Transverse colon (tissue), 4 donors: Measurements from ENCODE around the gene TMEM175. TPM values are rescaled to one million over a fixed set of nuclear protein-coding genes. Genes with fewer than 3 reads are reported as not detected.
A peak's percentile ranks its signal among the peaks of the same experiment; 100 is the strongest.

ENCODE experiments used
- DNase-seq: peaks from one replicate; pipeline ENCODE4 v3.0.0-alpha.2; 2019
- H3K27ac ChIP-seq, 4 donors: fragments of 200-600 bp; sonication (generic); 2 replicates each; pipeline ENCODE4 v1.5.1; 2016 to 2018; ENCODE audit warnings: inconsistent platforms in 4 of 4
- H3K27me3 ChIP-seq: fragments of 200-600 bp; sonication (generic); 2 replicates; pipeline ENCODE4 v1.5.1; 2017; ENCODE audit warnings: inconsistent platforms
- H3K36me3 ChIP-seq, 4 donors: fragments of 200-600 bp; sonication (generic); 2 replicates each; pipeline ENCODE4 v1.5.1; 2017 to 2019; ENCODE audit warnings: inconsistent platforms in 4 of 4
- H3K4me1 ChIP-seq, 4 donors: fragments of 200-600 bp; sonication (generic); 2 replicates each; pipeline ENCODE4 v1.5.1; 2017 to 2020; ENCODE audit warnings: inconsistent platforms in 4 of 4
- H3K4me3 ChIP-seq, 4 donors: fragments of 200-600 bp; sonication (generic); 1 replicate in 1 of 4; 2 replicates in 3 of 4; pipeline versions ENCODE4 v1.5.1 to v1.6.1; 2017 to 2019; ENCODE audit warnings: inconsistent platforms in 4 of 4
- H3K9me3 ChIP-seq, 2 donors: fragments of 200-600 bp; sonication (generic); 2 replicates each; pipeline ENCODE4 v1.5.1; 2017 to 2019; ENCODE audit warnings: inconsistent platforms in 2 of 2
- CTCF ChIP-seq, 5 experiments: fragments of 200-600 bp in 3 of 5; fragments of 450-650 bp in 2 of 5; sonication (generic) in 3 of 5; IDR thresholded peaks; 1 replicate in 2 of 5; 2 replicates in 3 of 5; pipeline ENCODE4 v1.5.1; 2016 to 2017; ENCODE audit warnings: antibody characterized with exemption in 5 of 5, inconsistent platforms in 3 of 5, mild to moderate bottlenecking in 2 of 5, moderate library complexity in 1 of 5
- EP300 ChIP-seq: sonication (generic); formaldehyde crosslinking; IDR thresholded peaks from one replicate; pipeline ENCODE4 v1.6.1; 2017; ENCODE audit warnings: antibody characterized with exemption, low read depth
- POLR2A ChIP-seq: fragments of 450-650 bp; IDR thresholded peaks from one replicate; pipeline ENCODE4 v1.6.1; 2016; ENCODE audit warnings: antibody characterized with exemption, mild to moderate bottlenecking, moderate library complexity
- POLR2AphosphoS5 ChIP-seq, 3 donors: sonication (generic); formaldehyde crosslinking; IDR thresholded peaks; one replicate each; pipeline ENCODE4 v1.6.1; 2016; ENCODE audit warnings: antibody characterized with exemption in 3 of 3
- WGBS, 2 donors: methylation state at CpG; one replicate each; pipeline ENCODE4 v1.1.5; 2018; ENCODE audit warnings: low coverage in 1 of 2; 5-methylcytosine and 5-hydroxymethylcytosine counted together
- in situ Hi-C, 4 donors: fragments of 200-750 bp; cut with MboI; loops; one replicate each; pipeline versions ENCODE4 v1.15.0 to v1.15.1; 2017; ENCODE audit warnings: low sequenced_read_pairs in 3 of 4, low pct_ligation_motif_present in 1 of 4, low pct_unique_long_range_greater_than_20kb in 1 of 4
- intact Hi-C: fragments of 100-400 bp; cut with DNase I; formaldehyde crosslinking; loops from one replicate; pipeline ENCODE4 v1.15.1; 2023; ENCODE audit warnings: low total_unique reads
- total RNA-seq, 4 donors: library from RNA; depleted of rRNA; stranded (reverse); fragments of >200 nt; gene quantifications; one replicate each; pipeline ENCODE4 v1.1.0, GENCODE V29; 2016

Gene TMEM175
- total RNA-seq, 4 donors from 2014 or later = 44.0 to 116 (median 50.5) TPM

- intact Hi-C loops (no loop called here), in situ Hi-C loops (no loop called here)
- peak; percentile 34 for DNase-seq
- Histone ChIP-seq H3K9me3 (no peaks in the 10 kb centered on the region), H3K4me3 (no peak overlapping the region), H3K36me3 (peaks cover 0 to 24% (median 7%) of the 10 kb centered on the region in 4 donors), H3K27ac (peak overlapping the region; percentile 51 to 69 (median 62)), H3K27me3 (no peaks in the 10 kb centered on the region), H3K4me1 (peaks cover 0 to 30% (median 10%) of the 10 kb centered on the region in 4 donors)
- no peak for TF ChIP-seq EP300
- no peak for TF ChIP-seq CTCF (IDR thresholded peaks at IDR 0.05)
- peak in 1 of 3 donors; percentile 39 for TF ChIP-seq POLR2AphosphoS5 (IDR thresholded peaks at IDR 0.05)
- no peak for TF ChIP-seq POLR2A
- WGBS, 2 donors = 57% methylated on average over 19 of the region's 19 CpGs; no CpG with 5 or more reads in 1 of the 2 donors
Measured at GRCh38 chr4:912548-913279, 19.5 kb upstream of the TMEM175 start.

- TF ChIP-seq CTCF (IDR thresholded peaks at IDR 0.05) = no peak
- no peak for TF ChIP-seq POLR2A
- Histone ChIP-seq H3K36me3 (peaks cover 0 to 21% (median 7%) of the 10 kb centered on the region in 4 donors), H3K27me3 (no peaks in the 10 kb centered on the region), H3K4me3 (no peak overlapping the region), H3K9me3 (no peaks in the 10 kb centered on the region), H3K27ac (peak overlapping the region in 3 of 4 donors; percentile 11 to 61 (median 51)), H3K4me1 (peaks cover 0 to 30% (median 10%) of the 10 kb centered on the region in 4 donors)
- intact Hi-C loops = no loop called here
- DNase-seq = no peak
- 65 to 84% methylated on average over 2 to 4 of the region's 4 CpGs for WGBS, 2 donors
- in situ Hi-C loops = no loop called here
Measured at GRCh38 chr4:913280-913618, 19.0 kb upstream of the TMEM175 start.

GRCh38 chr4:914531-914930 lies 17.7 kb upstream of the TMEM175 start:
- H3K4me1 ChIP-seq = peaks cover 0 to 30% (median 10%) of the 10 kb centered on the region in 4 donors
- H3K4me3 ChIP-seq = no peak overlapping the region
- 90% methylated on average over 18 of the region's 21 CpGs; no CpG with 5 or more reads in 1 of the 2 donors for whole genome bisulfite sequencing, 2 donors
- no peaks in the 10 kb centered on the region for H3K27me3 ChIP-seq
- H3K27ac ChIP-seq = no peak overlapping the region
- intact Hi-C loops = no loop called here
- in situ Hi-C loops = no loop called here
- peaks cover 0 to 21% (median 7%) of the 10 kb centered on the region in 4 donors for H3K36me3 ChIP-seq
- TF ChIP-seq POLR2AphosphoS5 (IDR thresholded peaks at IDR 0.05) = no peak
- TF ChIP-seq CTCF (IDR thresholded peaks at IDR 0.05) = no peak
- no peak for TF ChIP-seq POLR2A
- no peak for TF ChIP-seq EP300
- H3K9me3 ChIP-seq = no peaks in the 10 kb centered on the region
- no peak for DNase-seq

- 54 to 62% methylated on average over 3 to 18 of the region's 20 CpGs for WGBS, 2 donors
- Histone ChIP-seq H3K27me3 (no peaks in the 10 kb centered on the region), H3K4me1 (peaks cover 0 to 30% (median 10%) of the 10 kb centered on the region in 4 donors), H3K36me3 (peaks cover 0 to 21% (median 7%) of the 10 kb centered on the region in 4 donors), H3K4me3 (peak overlapping the region in 1 of 4 donors; percentile 20), H3K27ac (no peak overlapping the region), H3K9me3 (no peaks in the 10 kb centered on the region)
- intact Hi-C loops (no loop called here), in situ Hi-C loops (no loop called here)
- DNase-seq = peak; percentile 7
- TF ChIP-seq POLR2A (no peak), EP300 (no peak), POLR2AphosphoS5 (IDR thresholded peaks at IDR 0.05) (no peak), CTCF (IDR thresholded peaks at IDR 0.05) (no peak)
Measured at GRCh38 chr4:915041-915474, 17.2 kb upstream of the TMEM175 start.
